Measurements from ENCODE around the gene GPR162. TPM values are rescaled to one million over a fixed set of nuclear protein-coding genes. Genes with fewer than 3 reads are reported as not detected.

The GPR162 gene
- total RNA-seq, 1 experiment from 2014 or later: 6.1 TPM

- no peaks in the 10 kb centered on the region for H4K20me1 ChIP-seq (ENCODE audit: control insufficient read depth, insufficient read depth, insufficient read length)
- H3T11ph ChIP-seq (ENCODE audit: low read length): no peak overlapping the region
- no peak overlapping the region for H3K18ac ChIP-seq (ENCODE audit: insufficient read length, low read depth, low read length)
- Mint-ChIP-seq H3K9me3 (no peaks in the 10 kb centered on the region), H3K27me3 (ENCODE audit: low read depth) (peaks cover 31% of the 10 kb centered on the region), H3K4me1 (peaks cover 26 to 31% of the 10 kb centered on the region in 2 experiments), H3K36me3 (ENCODE audit: insufficient read depth in 1 of 3, low read depth in 3 of 3) (peaks cover under 1 to 12% (median 9%) of the 10 kb centered on the region in 3 experiments; a peak in 6 of 7 replicates), H3K4me3 (no peak overlapping the region; a peak in 1 of 5 replicates), H3K27ac (no peak overlapping the region)
- no peak for DNase-seq
- H2BK20ac ChIP-seq (ENCODE audit: low read depth, low read length, poor library complexity, severe bottlenecking): no peak overlapping the region
- H3K9me3 ChIP-seq (ENCODE audit: control insufficient read depth, low read depth, low read length): no peaks in the 10 kb centered on the region
- no peak overlapping the region for H3K27ac ChIP-seq (ENCODE audit: insufficient read length, low read depth, low read length)
- peaks cover 2% of the 10 kb centered on the region; the same call in 1 of the 2 replicates for H3K27me3 ChIP-seq (ENCODE audit: insufficient read depth, low read length)
- WGBS (ENCODE audit: extremely low coverage, insufficient read length, low lambda C conversion rate): no CpG with 5 or more reads among the region's 6 CpGs
- H4K8ac ChIP-seq (replicated peaks; ENCODE audit: insufficient read length, low read depth, low read length): no peak overlapping the region
- H2AK5ac ChIP-seq (ENCODE audit: insufficient read length, low read length): no peak overlapping the region
- no peak overlapping the region for H3K56ac ChIP-seq (ENCODE audit: insufficient read length, low read depth, low read length)
- H3K9ac ChIP-seq (ENCODE audit: extremely low read depth, insufficient read length, low read length): no peak overlapping the region
- H3K4me1 ChIP-seq (ENCODE audit: insufficient read depth, low read length): no peaks in the 10 kb centered on the region
- H3K4ac ChIP-seq (ENCODE audit: low read depth, low read length): no peak overlapping the region
- H2BK120ac ChIP-seq (ENCODE audit: low read depth, low read length, poor library complexity, severe bottlenecking): no peak overlapping the region
- H3K23me2 ChIP-seq (ENCODE audit: insufficient read length, low read depth, low read length, poor library complexity, severe bottlenecking): peaks cover 10% of the 10 kb centered on the region
- H3K79me2 ChIP-seq (ENCODE audit: insufficient read depth, low read length): no peaks in the 10 kb centered on the region
- H3K79me1 ChIP-seq (ENCODE audit: insufficient read depth, low read depth, low read length, poor library complexity, severe bottlenecking): no peaks in the 10 kb centered on the region
- no peak overlapping the region for H3K14ac ChIP-seq (ENCODE audit: insufficient read depth, low read length)
- no peak for TF ChIP-seq CTCF (conservative IDR thresholded peaks at IDR 0.05)
- H4K5ac ChIP-seq (ENCODE audit: insufficient read length, low read depth, low read length): no peak overlapping the region
- no peak overlapping the region for H2BK12ac ChIP-seq (ENCODE audit: insufficient read length, low read depth, low read length)
- no peak overlapping the region for H2AFZ ChIP-seq (ENCODE audit: low read length)
- no peak overlapping the region for H2BK15ac ChIP-seq (ENCODE audit: low read depth, low read length)
- H3K4me2 ChIP-seq (ENCODE audit: insufficient read depth, insufficient read length, low read length): no peak overlapping the region
- H4K91ac ChIP-seq (ENCODE audit: insufficient read length, low read depth, low read length): no peak overlapping the region
- H2BK5ac ChIP-seq (ENCODE audit: insufficient read length, low read length): no peak overlapping the region
- H3K23ac ChIP-seq (ENCODE audit: insufficient read length, low read depth, low read length): no peak overlapping the region
Observed at GRCh38 chr12:6780573-6780972, 41.0 kb upstream of the GPR162 start.
